GM12864 (cell line): ENCODE data around the gene INPP5E.

Experiments used
- DNase-seq: peaks from one replicate; pipeline ENCODE4 v3.0.0-alpha.2; 2011; ENCODE audit warnings: low read depth
- H3K4me3 ChIP-seq: 2 replicates; pipeline ENCODE4 v1.5.1; 2011; ENCODE audit warnings: mild to moderate bottlenecking, low read depth, low read length, control low read depth
- TF ChIP-seq, protein P1 (sequence below): IDR thresholded peaks from 2 replicates; pipeline ENCODE4 v1.5.1; 2011; ENCODE audit warnings: low read depth, mild to moderate bottlenecking, moderate library complexity, low read length, control low read depth, inconsistent platforms; ENCODE audit errors: missing control alignments

The INPP5E gene

DNA sequence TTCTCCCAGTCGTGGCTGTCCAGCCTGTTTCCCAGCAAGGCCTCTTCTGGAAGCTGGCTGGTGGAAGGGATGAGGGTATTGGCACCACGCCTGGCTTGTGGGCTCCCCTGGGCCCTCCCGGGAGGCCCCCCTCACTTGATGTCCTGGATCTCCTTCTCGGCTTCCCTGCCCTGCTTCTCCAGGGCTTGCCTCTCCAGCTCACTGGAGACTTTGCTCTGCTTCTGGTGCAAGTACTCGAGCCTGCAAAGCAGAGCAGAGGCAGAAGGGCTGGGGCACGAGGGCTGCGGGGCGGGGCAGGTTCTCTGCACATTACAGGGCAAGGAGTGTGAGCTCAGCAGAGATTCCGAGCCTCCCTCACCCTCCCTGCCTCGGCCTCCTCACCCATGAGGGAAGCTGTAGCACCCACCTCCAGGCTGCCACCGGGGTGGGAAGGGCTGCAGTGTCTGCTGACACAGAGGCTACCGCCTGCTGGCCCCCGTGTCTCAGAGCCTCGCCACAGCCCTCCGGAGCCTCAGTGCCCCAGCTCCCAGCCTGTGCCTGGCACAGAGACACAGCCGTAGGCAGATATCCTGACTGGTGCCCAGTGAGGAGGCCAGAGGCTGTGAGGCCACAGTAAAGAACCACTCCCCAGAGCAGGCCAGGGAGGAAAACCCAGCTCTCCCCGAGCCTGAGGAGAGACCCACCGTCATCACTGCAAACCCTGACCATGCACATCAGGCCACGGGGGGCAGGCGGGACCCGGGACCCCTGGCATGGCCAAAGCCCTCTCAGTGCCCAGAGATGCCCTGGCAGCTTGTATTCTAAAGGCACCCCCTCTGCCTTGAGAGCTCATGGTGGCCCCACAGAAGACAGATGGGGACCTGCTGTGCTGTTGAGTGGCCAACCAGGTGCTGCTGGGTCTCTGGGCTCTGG is 46.9 kb downstream of the INPP5E start:
- no peak overlapping the region for H3K4me3 ChIP-seq
- DNase-seq, result no peak
- TF ChIP-seq, protein P1, sequence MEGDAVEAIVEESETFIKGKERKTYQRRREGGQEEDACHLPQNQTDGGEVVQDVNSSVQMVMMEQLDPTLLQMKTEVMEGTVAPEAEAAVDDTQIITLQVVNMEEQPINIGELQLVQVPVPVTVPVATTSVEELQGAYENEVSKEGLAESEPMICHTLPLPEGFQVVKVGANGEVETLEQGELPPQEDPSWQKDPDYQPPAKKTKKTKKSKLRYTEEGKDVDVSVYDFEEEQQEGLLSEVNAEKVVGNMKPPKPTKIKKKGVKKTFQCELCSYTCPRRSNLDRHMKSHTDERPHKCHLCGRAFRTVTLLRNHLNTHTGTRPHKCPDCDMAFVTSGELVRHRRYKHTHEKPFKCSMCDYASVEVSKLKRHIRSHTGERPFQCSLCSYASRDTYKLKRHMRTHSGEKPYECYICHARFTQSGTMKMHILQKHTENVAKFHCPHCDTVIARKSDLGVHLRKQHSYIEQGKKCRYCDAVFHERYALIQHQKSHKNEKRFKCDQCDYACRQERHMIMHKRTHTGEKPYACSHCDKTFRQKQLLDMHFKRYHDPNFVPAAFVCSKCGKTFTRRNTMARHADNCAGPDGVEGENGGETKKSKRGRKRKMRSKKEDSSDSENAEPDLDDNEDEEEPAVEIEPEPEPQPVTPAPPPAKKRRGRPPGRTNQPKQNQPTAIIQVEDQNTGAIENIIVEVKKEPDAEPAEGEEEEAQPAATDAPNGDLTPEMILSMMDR, result no peak

DNA sequence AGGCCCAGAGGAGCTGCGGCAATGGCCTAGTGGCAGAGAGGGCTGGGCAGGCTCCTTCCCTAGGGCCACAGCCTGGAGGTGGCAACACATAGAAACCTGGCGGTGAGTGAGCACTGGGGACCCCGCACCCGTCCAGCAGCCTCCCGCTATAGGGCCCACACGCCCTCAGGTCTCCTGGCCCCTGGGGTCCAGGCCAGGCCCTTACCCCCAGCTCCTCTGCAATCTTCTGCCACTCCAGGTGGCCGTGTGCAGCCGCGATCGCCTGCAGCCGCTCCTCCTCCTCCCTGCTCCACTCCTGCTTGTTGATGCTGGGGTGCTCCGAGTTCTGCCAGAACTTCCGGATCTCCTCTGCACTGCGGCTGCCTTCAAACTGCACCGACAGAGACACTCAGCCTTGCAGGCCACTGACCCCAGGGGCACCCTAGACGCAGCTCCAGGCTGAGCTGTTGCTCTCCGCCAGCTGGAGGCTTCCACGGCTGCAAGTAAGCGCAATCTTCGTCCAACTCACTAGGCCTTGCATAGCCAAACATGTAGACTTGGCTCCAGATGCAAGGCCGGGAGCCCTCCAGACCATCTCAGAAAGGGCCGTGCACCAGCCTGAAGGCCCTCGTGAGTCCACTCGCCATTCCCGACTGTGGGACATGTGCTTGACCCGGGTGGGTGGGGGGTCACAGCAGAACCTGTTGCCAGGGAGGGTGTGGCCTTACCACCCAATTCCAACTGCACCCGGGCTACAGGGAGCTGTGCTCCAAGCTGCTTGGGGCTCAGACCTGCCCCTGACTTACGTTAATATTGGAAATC is 47.7 kb downstream of the INPP5E start:
- no peak for DNase-seq
- no peak overlapping the region for H3K4me3 ChIP-seq
- TF ChIP-seq, protein P1, result no peak

DNA sequence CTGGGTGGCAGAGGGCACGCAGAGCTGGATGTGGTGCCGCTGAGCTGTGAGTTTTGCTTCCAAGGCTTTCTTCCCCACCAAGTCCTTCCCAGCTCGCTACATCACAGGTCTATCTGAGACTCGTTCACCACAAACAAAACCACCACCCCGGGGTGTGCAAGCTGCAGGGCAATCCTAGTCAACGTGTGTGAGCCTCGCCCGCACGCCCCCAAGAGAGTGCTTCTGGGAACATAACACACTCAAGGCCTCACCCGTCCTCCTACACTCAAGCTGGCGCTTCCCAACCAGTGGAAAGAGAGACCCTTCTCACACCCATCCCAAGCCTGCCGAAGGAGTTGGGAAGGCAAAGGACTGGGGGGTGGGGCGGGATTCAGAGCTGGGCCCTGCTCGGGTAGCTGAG is 50.2 kb downstream of the INPP5E start:
- no peak overlapping the region for H3K4me3 ChIP-seq
- TF ChIP-seq, protein P1, result no peak
- no peak for DNase-seq

DNA sequence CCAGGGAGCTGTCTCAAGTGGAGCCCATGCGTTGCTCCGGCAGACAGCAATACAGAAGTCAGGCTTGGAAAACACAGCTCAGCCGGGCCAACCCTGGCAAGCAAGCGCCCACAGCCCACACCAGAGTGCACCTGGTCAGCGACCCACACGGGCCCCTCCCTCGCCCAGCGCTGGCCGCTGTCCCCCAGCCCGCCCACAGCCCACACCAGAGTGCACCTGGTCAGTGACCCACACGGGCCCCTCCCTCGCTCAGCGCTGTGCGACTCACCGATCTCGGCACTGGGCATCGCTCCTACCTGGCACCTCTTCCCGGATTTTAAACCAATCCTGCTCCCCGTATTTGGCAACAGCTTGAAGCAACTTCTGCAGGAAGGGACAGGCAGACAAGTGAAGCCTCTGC is 52.4 kb downstream of the INPP5E start:
- no peak for DNase-seq
- TF ChIP-seq, protein P1, result no peak
- H3K4me3 ChIP-seq, result no peak overlapping the region

DNA sequence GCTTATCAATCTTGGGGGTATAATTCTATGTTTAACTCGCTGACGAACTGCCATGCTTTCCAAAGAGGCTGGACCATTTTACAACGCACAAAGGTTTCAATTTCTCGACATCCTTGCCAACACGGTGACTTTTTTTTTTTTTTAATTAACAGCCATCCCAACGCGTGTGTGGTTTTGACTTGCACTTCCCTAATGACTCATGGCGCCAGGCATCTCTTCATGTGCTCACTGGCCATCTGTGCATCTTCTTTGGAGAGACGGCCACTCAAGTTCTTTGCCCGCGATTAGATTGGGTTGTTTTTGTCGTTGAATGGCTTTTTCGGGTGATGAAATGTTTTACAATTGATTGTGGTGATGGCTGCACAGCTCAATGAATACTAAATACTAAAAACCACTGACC is 53.6 kb downstream of the INPP5E start:
- TF ChIP-seq, protein P1, result no peak
- no peak overlapping the region for H3K4me3 ChIP-seq
- DNase-seq, result no peak

DNA sequence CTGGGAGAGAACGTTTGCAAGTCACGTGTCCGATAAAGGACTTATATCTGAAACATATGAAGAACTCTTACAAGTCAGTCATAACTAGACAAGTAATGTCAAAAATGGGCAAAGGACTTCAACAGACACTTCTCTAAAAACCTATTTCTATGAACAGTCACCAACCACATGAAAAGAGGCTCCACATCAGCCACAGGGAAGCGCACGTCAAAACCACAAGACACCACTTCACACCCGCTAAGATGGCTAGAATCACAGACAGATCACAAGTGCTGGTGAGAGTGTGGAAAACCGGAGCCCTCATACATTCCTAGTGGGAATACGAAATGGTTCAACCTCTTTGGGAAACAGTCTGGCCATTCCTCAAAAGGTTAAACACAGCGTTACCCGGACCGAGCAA is 54.6 kb downstream of the INPP5E start:
- TF ChIP-seq, protein P1, result no peak
- DNase-seq, result no peak
- no peak overlapping the region for H3K4me3 ChIP-seq
